Measurements from ENCODE around the gene HBEGF. TPM values are rescaled to one million over a fixed set of nuclear protein-coding genes. Genes with fewer than 3 reads are reported as not detected.

The HBEGF gene
- total and polyA plus RNA-seq, 4 donors = 0.60 to 1.0 (median 0.78) TPM

- no peak overlapping the region for H3K9ac ChIP-seq (ENCODE audit: low read depth in 1 of 2, low read length in 2 of 2)
- H3K27me3 ChIP-seq (ENCODE audit: control insufficient read depth in 4 of 4, insufficient read depth in 4 of 4, low read length in 3 of 4) = no peaks in the 10 kb centered on the region
- peaks cover 2 to 12% (median 7%) of the 10 kb centered on the region in 4 donors for H3K4me1 ChIP-seq (ENCODE audit: control insufficient read depth in 4 of 4, insufficient read depth in 4 of 4, low read length in 3 of 4)
- 93% methylated on average over 2 of the region's 2 CpGs for WGBS
- TF ChIP-seq MAX (IDR thresholded peaks at IDR 0.05) = no peak
- no peak for TF ChIP-seq ZBTB33 (IDR thresholded peaks at IDR 0.05)
- no peak for TF ChIP-seq ATF3 (IDR thresholded peaks at IDR 0.05)
- TF ChIP-seq GABPA (IDR thresholded peaks at IDR 0.05 in 1 of 2, conservative IDR thresholded peaks at IDR 0.05 in 1 of 2) = no peak
- TF ChIP-seq HNF4A (conservative IDR thresholded peaks at IDR 0.05) = no peak
- no peak for TF ChIP-seq YY1 (IDR thresholded peaks at IDR 0.05)
- no peak for TF ChIP-seq FOXA1 (IDR thresholded peaks at IDR 0.05)
- no peak for TF ChIP-seq NR2F2 (IDR thresholded peaks at IDR 0.05)
- no peak for TF ChIP-seq SP1 (IDR thresholded peaks at IDR 0.05)
- TF ChIP-seq CTCF (IDR thresholded peaks at IDR 0.05; ENCODE audit: low read depth, low read length, missing input control) = no peak
- no peak for TF ChIP-seq RXRA (IDR thresholded peaks at IDR 0.05)
- no peak for TF ChIP-seq HNF4G (IDR thresholded peaks at IDR 0.05)
- TF ChIP-seq TAF1 (conservative IDR thresholded peaks at IDR 0.05) = no peak
- TF ChIP-seq JUND (IDR thresholded peaks at IDR 0.05) = no peak
- TF ChIP-seq FOXA2 (IDR thresholded peaks at IDR 0.05) = no peak
- no peak for TF ChIP-seq RAD21 (IDR thresholded peaks at IDR 0.05)
- TF ChIP-seq REST (IDR thresholded peaks at IDR 0.05) = no peak
- TF ChIP-seq EGR1 (IDR thresholded peaks at IDR 0.05; ENCODE audit: low read depth in 2 of 2) = no peak
- no peaks in the 10 kb centered on the region for H3K36me3 ChIP-seq (ENCODE audit: control insufficient read depth in 4 of 4, insufficient read depth in 3 of 4, low read depth in 1 of 4, low read length in 3 of 4)
- H3K27ac ChIP-seq (ENCODE audit: low read depth in 1 of 2, low read length in 2 of 2) = no peak overlapping the region
- no peaks in the 10 kb centered on the region for H3K9me3 ChIP-seq (ENCODE audit: control insufficient read depth in 4 of 4, low read length in 3 of 4)
- no peak for DNase-seq (ENCODE audit: low spot score)
- H3K4me3 ChIP-seq (ENCODE audit: low read depth in 1 of 3, low read length in 3 of 3) = no peak overlapping the region
These were observed 15.5 kb upstream of the HBEGF start for GRCh38 chr5:140361901-140362300.

All from liver (tissue), 9 donors.